HCT116 (cell line): Measurements from ENCODE around the gene PGAP3. TPM values are rescaled to one million over a fixed set of nuclear protein-coding genes. Genes with fewer than 3 reads are reported as not detected.
A peak's percentile ranks its signal among the peaks of the same experiment; 100 is the strongest.

Experiments used
- ATAC-seq: fragments of 200-7000 bp; cut with Tn5 transposase; 2 replicates; pipeline ENCODE4 v1.9.1; 2020; ENCODE audit warnings: mild to moderate bottlenecking, moderate library complexity
- BruUV-seq: library from RNA; stranded (reverse); fragments of 400-500 nt; replicated peaks from 2 replicates; lab custom pipeline; 2021; lab: Mats Ljungman, UMichigan
- CTCF ChIA-PET: fragments of 300-600 bp; sonication (Branson Sonifier 250); formaldehyde crosslinking; loops from one replicate; lab custom pipeline; 2021; ENCODE audit warnings: antibody characterized with exemption; lab: Charles Lee
- POLR2A ChIA-PET: fragments of 300-600, 350-600 bp; sonication (Branson Sonifier 250); formaldehyde crosslinking; loops from one replicate; lab custom pipeline; 2021; ENCODE audit warnings: antibody characterized with exemption; lab: Charles Lee
- RAD21 ChIA-PET, 2 experiments: fragments of 300-600 bp; sonication (Branson Sonifier 250); formaldehyde crosslinking; loops; one replicate each; lab custom pipeline; 2023; ENCODE audit warnings: low total read pairs in 2 of 2; ENCODE audit not compliant: uncharacterized antibody in 2 of 2, unreplicated experiment in 2 of 2, low non-redundant PET in 1 of 2; lab: Charles Lee
- DNase-seq: peaks from one replicate; pipeline ENCODE4 v3.0.0-alpha.2; 2010; ENCODE audit warnings: low read depth, low spot score
- H2AFZ ChIP-seq: fragments of 200-600 bp; shearing (Covaris generic), sonication (generic); 2 replicates; pipeline ENCODE4 v1.6.1; 2017; ENCODE audit warnings: low read depth, mixed run types, mixed read lengths, antibody characterized with exemption, low read length; ENCODE audit not compliant: poor library complexity, severe bottlenecking
- H3K27ac ChIP-seq: 2 replicates; pipeline ENCODE4 v1.5.1; 2012; ENCODE audit warnings: low read depth, low read length
- H3K27me3 ChIP-seq: fragments of 200-600 bp; sonication (generic); 2 replicates; pipeline ENCODE4 v1.6.1; 2016; ENCODE audit warnings: mixed run types, low read length, mixed read lengths; ENCODE audit not compliant: insufficient read depth
- H3K36me3 ChIP-seq, 2 experiments: fragments of 200-500 bp in 1 of 2; fragments of 200-600 bp in 1 of 2; sonication (Bioruptor generic) in 1 of 2; sonication (generic) in 1 of 2; 2 replicates each; pipeline versions ENCODE4 v1.5.1 to v1.6.1; 2014 to 2016; ENCODE audit warnings: low read length in 2 of 2, inconsistent platforms in 1 of 2, mixed read lengths in 1 of 2, mixed run types in 1 of 2; ENCODE audit not compliant: insufficient read depth in 2 of 2, control insufficient read depth in 1 of 2
- H3K4me1 ChIP-seq, 2 experiments: fragments of 200-600 bp in 1 of 2; sonication (generic) in 1 of 2; 2 replicates each; pipeline versions ENCODE4 v1.5.1 to v1.6.1; 2012 to 2017; ENCODE audit warnings: low read length in 2 of 2, inconsistent platforms in 1 of 2, mild to moderate bottlenecking in 1 of 2, mixed read lengths in 1 of 2, mixed run types in 1 of 2, moderate library complexity in 1 of 2; ENCODE audit not compliant: insufficient read depth in 2 of 2, control insufficient read depth in 1 of 2
- H3K4me2 ChIP-seq: fragments of 200-600 bp; sonication (generic); 2 replicates; pipeline ENCODE4 v1.6.1; 2017; ENCODE audit warnings: mixed run types, low read length, mixed read lengths
- H3K4me3 ChIP-seq, 2 experiments: fragments of 200-600 bp in 1 of 2; sonication (generic) in 1 of 2; replicated peaks in 1 of 2; 2 replicates each; pipeline ENCODE4 v1.5.1; 2011 to 2016; ENCODE audit warnings: low read length in 2 of 2, control low read depth in 1 of 2, low read depth in 1 of 2, mild to moderate bottlenecking in 1 of 2, mixed read lengths in 1 of 2, mixed run types in 1 of 2
- H3K79me2 ChIP-seq: fragments of 200-600 bp; sonication (generic); 2 replicates; pipeline ENCODE4 v1.6.1; 2017; ENCODE audit warnings: mild to moderate bottlenecking, mixed run types, low read length, moderate library complexity, mixed read lengths; ENCODE audit not compliant: insufficient read depth
- H3K9ac ChIP-seq: fragments of 200-600 bp; sonication (generic); 2 replicates; pipeline ENCODE4 v1.6.1; 2016; ENCODE audit warnings: low read length, mixed read lengths
- H3K9me2 ChIP-seq: fragments of 200-600 bp; sonication (generic), shearing (Covaris generic); 2 replicates; pipeline ENCODE4 v1.6.1; 2017; ENCODE audit warnings: mixed run types, mild to moderate bottlenecking, moderate library complexity; ENCODE audit not compliant: insufficient read depth
- H3K9me3 ChIP-seq, 2 experiments: fragments of 200-500 bp in 1 of 2; fragments of 200-600 bp in 1 of 2; sonication (Bioruptor generic) in 1 of 2; sonication (generic) in 1 of 2; 2 replicates each; pipeline ENCODE4 v1.6.1; 2014 to 2017; ENCODE audit warnings: low read length in 2 of 2, mixed read lengths in 2 of 2, inconsistent platforms in 1 of 2, low read depth in 1 of 2, mild to moderate bottlenecking in 1 of 2, mixed run types in 1 of 2, moderate library complexity in 1 of 2; ENCODE audit not compliant: control insufficient read depth in 1 of 2, insufficient read depth in 1 of 2
- H4K20me1 ChIP-seq: fragments of 200-600 bp; sonication (generic), shearing (Covaris generic); 2 replicates; pipeline ENCODE4 v1.6.1; 2017; ENCODE audit warnings: mixed run types, mild to moderate bottlenecking, moderate library complexity; ENCODE audit not compliant: insufficient read depth
- CBX3 ChIP-seq: IDR thresholded peaks from 2 replicates; pipeline ENCODE4 v1.6.1; 2012; ENCODE audit warnings: low read depth
- CEBPB ChIP-seq: IDR thresholded peaks from 2 replicates; pipeline ENCODE4 v1.6.1; 2012; ENCODE audit warnings: low read depth
- ELF1 ChIP-seq: IDR thresholded peaks from 2 replicates; pipeline ENCODE4 v1.6.1; 2012; ENCODE audit warnings: low read depth, borderline replicate concordance
- EZH2 ChIP-seq: fragments of 200-600 bp; sonication (generic); IDR thresholded peaks from 2 replicates; pipeline ENCODE4 v1.6.1; 2017; ENCODE audit warnings: antibody characterized with exemption, mixed run types
- FOSL1 ChIP-seq: IDR thresholded peaks from 2 replicates; pipeline ENCODE4 v1.6.1; 2012; ENCODE audit warnings: low read depth
- JUND ChIP-seq: IDR thresholded peaks from 2 replicates; pipeline ENCODE4 v1.6.1; 2012
- POLR2A ChIP-seq: IDR thresholded peaks from 2 replicates; pipeline ENCODE4 v1.7.0; 2011; ENCODE audit warnings: borderline replicate concordance; ENCODE audit not compliant: insufficient read depth, insufficient read length; ENCODE audit errors: extremely low read depth
- POLR2AphosphoS5 ChIP-seq: IDR thresholded peaks from 2 replicates; pipeline ENCODE4 v1.6.1; 2011; ENCODE audit warnings: mild to moderate bottlenecking, low read depth, low read length, moderate library complexity
- RAD21 ChIP-seq: IDR thresholded peaks from 2 replicates; pipeline ENCODE4 v1.6.1; 2012; ENCODE audit warnings: low read depth, mild to moderate bottlenecking
- SIN3A ChIP-seq: IDR thresholded peaks from 2 replicates; pipeline ENCODE4 v1.6.1; 2012; ENCODE audit warnings: low read depth
- SP1 ChIP-seq: IDR thresholded peaks from 2 replicates; pipeline ENCODE4 v1.6.1; 2012; ENCODE audit warnings: low read depth
- SRF ChIP-seq: IDR thresholded peaks from 2 replicates; pipeline ENCODE4 v1.6.1; 2012; ENCODE audit warnings: low read depth
- TCF7L2 ChIP-seq: IDR thresholded peaks from 2 replicates; pipeline ENCODE4 v1.7.0; 2011; ENCODE audit warnings: borderline replicate concordance, inconsistent platforms; ENCODE audit not compliant: insufficient read depth, insufficient read length; ENCODE audit errors: extremely low read depth
- ZFX ChIP-seq: fragments of 450-650 bp; IDR thresholded peaks from 2 replicates; pipeline ENCODE4 v1.6.1; 2017
- ZNF274 ChIP-seq: fragments of 200-500 bp; sonication (Bioruptor generic); IDR thresholded peaks from 2 replicates; pipeline ENCODE4 v1.6.1; 2014; ENCODE audit warnings: mild to moderate bottlenecking, low read depth, low read length, inconsistent platforms
- intact Hi-C: fragments of 100-400 bp; cut with micrococcal nuclease; formaldehyde crosslinking; loops from 2 replicates; pipeline ENCODE4 v1.10.0; 2022
- total RNA-seq: library from RNA; stranded (reverse); gene quantifications from one replicate; pipeline ENCODE4 v1.2.1, GENCODE V29; 2021; ENCODE audit not compliant: unreplicated experiment
- TF ChIP-seq, protein P1 (sequence below): IDR thresholded peaks from 2 replicates; pipeline ENCODE4 v1.6.1; 2011; ENCODE audit warnings: mild to moderate bottlenecking, low read length, moderate library complexity; ENCODE audit not compliant: insufficient replicate concordance; ENCODE audit errors: extremely low read depth
- TF ChIP-seq, protein P2 (sequence below): IDR thresholded peaks from 2 replicates; pipeline ENCODE4 v1.6.1; 2012
- TF ChIP-seq, protein P3 (sequence below), 3 experiments: fragments of 200-600 bp in 1 of 3; sonication (generic) in 1 of 3; IDR thresholded peaks in 2 of 3; conservative IDR thresholded peaks in 1 of 3; 2 replicates each; pipeline ENCODE4 v1.5.1; 2012 to 2017; ENCODE audit warnings: low read depth in 2 of 3, low read length in 2 of 3, antibody characterized with exemption in 1 of 3, borderline replicate concordance in 1 of 3, control low read depth in 1 of 3, mild to moderate bottlenecking in 1 of 3, mixed read lengths in 1 of 3, mixed run types in 1 of 3, moderate library complexity in 1 of 3; ENCODE audit not compliant: insufficient read depth in 1 of 3

The PGAP3 gene
- total RNA-seq, 1 experiment from 2014 or later, result 15.2 TPM

DNA sequence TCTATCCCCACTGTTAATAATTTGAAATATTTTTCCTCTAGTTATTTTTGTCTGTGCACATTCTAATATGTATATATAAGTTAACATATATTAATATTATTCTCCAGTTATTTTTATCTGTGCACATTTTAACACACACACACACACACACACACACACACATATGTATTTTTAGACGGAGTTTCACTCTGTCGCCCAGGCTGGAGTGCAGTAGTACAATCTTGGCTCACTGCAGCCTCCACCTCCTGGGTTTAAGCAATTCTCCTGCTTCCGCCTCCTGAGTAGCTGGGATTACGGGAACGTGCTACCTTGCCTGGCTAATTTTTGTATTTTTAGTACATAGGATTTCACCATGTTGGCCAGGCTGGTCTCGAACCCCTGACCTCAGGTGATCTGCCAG is 29.8 kb upstream of the PGAP3 start:
- CTCF ChIA-PET, result interaction anchor here (2.2 kb wide), 1 partner anchor 12 kb away, joined by 27 read pairs; the partner anchor contains the start of gene MIEN1
- Histone ChIP-seq H4K20me1 (no peaks in the 10 kb centered on the region), H3K27me3 (no peaks in the 10 kb centered on the region), H3K27ac (no peak overlapping the region), H3K9me3 (no peaks in the 10 kb centered on the region), H3K9ac (no peak overlapping the region), H3K4me1 (no peaks in the 10 kb centered on the region), H3K36me3 (peaks cover 0 to 13% of the 10 kb centered on the region in 2 experiments; a peak in 3 of 4 replicates), H3K9me2 (no peaks in the 10 kb centered on the region), H3K4me3 (no peak overlapping the region), H2AFZ (no peak overlapping the region), H3K79me2 (no peaks in the 10 kb centered on the region), H3K4me2 (no peak overlapping the region)
- no peak for DNase-seq
- TF ChIP-seq CEBPB, result no peak
- TF ChIP-seq ELF1, result no peak
- TF ChIP-seq CBX3, result no peak
- TF ChIP-seq POLR2AphosphoS5, result no peak
- POLR2A ChIA-PET, result no interaction called here
- intact Hi-C loops, result no loop called here
- no TSS peak for BruUV-seq
- ATAC-seq, result no peak
- RAD21 ChIA-PET, result no interaction called here

DNA sequence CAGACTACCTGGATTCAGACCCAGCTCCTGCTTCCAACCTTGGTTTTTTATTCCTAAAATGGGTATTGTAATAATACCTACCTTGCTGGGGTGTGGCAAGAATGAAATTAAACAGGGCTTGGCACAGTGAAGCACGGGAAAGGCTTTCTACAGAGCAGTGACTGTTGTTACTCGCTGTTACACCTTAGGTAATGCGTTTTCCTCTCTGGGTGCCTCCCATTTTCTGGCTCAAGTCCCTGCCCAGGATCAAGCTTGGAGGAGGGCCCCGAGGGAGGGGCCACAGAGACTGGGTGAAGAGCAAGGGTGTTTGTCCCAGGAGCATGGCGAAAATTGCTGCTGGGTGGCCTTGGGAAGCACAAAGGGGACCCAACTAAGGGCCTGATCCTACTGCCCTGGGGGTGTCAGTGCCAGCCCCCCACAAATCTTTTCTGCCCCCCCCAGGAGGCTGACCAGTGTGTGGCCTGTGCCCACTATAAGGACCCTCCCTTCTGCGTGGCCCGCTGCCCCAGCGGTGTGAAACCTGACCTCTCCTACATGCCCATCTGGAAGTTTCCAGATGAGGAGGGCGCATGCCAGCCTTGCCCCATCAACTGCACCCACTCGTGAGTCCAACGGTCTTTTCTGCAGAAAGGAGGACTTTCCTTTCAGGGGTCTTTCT is 29.2 kb upstream of the PGAP3 start:
- RAD21 ChIA-PET, result no interaction called here
- H3K9ac ChIP-seq, result no peak overlapping the region
- H3K4me1 ChIP-seq, result no peaks in the 10 kb centered on the region
- no peak overlapping the region for H3K4me3 ChIP-seq
- peaks cover 0 to 20% of the 10 kb centered on the region in 2 experiments; a peak in 3 of 4 replicates for H3K36me3 ChIP-seq
- CTCF ChIA-PET, result no interaction called here
- no peak overlapping the region for H2AFZ ChIP-seq
- no peaks in the 10 kb centered on the region for H4K20me1 ChIP-seq
- 0 out of 2 replicates have a peak overlapping the region, but pooled peaks have one; percentile 22 for H3K27ac ChIP-seq
- H3K79me2 ChIP-seq, result no peaks in the 10 kb centered on the region
- no peaks in the 10 kb centered on the region for H3K9me2 ChIP-seq
- intact Hi-C loops, result no loop called here
- no peak overlapping the region for H3K4me2 ChIP-seq
- no TSS peak for BruUV-seq
- POLR2A ChIA-PET, result no interaction called here
- H3K27me3 ChIP-seq, result no peaks in the 10 kb centered on the region
- no peak for DNase-seq
- H3K9me3 ChIP-seq, result no peaks in the 10 kb centered on the region
- TF ChIP-seq CBX3 (no peak), JUND (no peak), RAD21 (no peak), SRF (no peak), EZH2 (no peak), POLR2A (no peak), POLR2AphosphoS5 (no peak), SIN3A (no peak), ZNF274 (no peak), ZFX (no peak), TCF7L2 (no peak), CEBPB (no peak), FOSL1 (no peak), SP1 (no peak)
- TF ChIP-seq, protein P1, sequence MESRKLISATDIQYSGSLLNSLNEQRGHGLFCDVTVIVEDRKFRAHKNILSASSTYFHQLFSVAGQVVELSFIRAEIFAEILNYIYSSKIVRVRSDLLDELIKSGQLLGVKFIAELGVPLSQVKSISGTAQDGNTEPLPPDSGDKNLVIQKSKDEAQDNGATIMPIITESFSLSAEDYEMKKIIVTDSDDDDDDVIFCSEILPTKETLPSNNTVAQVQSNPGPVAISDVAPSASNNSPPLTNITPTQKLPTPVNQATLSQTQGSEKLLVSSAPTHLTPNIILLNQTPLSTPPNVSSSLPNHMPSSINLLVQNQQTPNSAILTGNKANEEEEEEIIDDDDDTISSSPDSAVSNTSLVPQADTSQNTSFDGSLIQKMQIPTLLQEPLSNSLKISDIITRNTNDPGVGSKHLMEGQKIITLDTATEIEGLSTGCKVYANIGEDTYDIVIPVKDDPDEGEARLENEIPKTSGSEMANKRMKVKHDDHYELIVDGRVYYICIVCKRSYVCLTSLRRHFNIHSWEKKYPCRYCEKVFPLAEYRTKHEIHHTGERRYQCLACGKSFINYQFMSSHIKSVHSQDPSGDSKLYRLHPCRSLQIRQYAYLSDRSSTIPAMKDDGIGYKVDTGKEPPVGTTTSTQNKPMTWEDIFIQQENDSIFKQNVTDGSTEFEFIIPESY, result no peak
- TF ChIP-seq, protein P2, sequence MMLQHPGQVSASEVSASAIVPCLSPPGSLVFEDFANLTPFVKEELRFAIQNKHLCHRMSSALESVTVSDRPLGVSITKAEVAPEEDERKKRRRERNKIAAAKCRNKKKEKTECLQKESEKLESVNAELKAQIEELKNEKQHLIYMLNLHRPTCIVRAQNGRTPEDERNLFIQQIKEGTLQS, result no peak
- TF ChIP-seq, protein P3, sequence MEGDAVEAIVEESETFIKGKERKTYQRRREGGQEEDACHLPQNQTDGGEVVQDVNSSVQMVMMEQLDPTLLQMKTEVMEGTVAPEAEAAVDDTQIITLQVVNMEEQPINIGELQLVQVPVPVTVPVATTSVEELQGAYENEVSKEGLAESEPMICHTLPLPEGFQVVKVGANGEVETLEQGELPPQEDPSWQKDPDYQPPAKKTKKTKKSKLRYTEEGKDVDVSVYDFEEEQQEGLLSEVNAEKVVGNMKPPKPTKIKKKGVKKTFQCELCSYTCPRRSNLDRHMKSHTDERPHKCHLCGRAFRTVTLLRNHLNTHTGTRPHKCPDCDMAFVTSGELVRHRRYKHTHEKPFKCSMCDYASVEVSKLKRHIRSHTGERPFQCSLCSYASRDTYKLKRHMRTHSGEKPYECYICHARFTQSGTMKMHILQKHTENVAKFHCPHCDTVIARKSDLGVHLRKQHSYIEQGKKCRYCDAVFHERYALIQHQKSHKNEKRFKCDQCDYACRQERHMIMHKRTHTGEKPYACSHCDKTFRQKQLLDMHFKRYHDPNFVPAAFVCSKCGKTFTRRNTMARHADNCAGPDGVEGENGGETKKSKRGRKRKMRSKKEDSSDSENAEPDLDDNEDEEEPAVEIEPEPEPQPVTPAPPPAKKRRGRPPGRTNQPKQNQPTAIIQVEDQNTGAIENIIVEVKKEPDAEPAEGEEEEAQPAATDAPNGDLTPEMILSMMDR (IDR thresholded peaks at IDR 0.05 in 2 of 3, conservative IDR thresholded peaks at IDR 0.05 in 1 of 3; ENCODE audit: borderline replicate concordance in 1 of 3, insufficient read depth in 1 of 3, low read depth in 2 of 3, low read length in 2 of 3), result no peak
- TF ChIP-seq, all 23 proteins: peak for 0
- ATAC-seq, result no peak
